ENCODE measurements around the gene TRAPPC11.

TRAPPC11 gene

DNA sequence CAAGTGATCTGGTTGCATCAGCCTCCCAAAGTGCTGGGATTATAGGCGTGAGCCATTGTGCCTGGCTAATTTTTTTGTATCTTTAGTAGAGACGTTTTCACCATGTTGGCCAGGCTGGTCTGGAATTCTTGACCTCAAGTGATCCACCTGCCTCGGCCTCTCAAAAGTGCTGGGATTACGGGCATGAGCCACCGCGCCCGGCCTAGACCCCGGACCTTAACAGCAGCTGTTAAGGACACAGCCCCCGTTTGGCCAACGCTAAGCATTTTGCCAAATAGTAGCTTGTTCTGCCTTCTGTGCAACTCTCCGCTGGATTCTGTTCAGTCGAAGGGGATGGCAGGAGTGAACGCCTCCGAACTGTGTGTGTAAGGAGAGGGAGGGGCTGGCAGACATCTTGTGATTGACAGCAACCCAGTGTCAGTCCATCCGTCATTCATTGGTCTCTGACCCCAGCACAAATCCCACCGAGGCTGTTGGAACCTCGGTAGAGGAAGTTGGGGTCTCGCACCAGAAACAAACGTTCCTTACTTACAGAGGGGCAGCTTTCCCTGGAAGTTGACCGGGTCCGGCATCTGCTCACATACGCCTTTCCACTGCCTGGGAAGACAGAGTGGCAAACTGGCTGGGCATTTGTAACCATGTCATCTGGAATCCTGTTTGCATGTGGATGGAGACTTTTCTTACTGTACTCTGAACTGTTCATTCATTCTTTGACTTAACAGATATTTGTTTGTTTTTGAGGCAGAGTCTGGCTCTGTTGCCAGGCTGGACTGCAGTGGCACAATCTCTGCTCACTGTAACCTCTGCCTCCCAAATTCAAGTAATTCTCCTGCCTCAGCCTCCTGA, 69.4 kb downstream of the TRAPPC11 start:
- H3K27me3 ChIP-seq (ENCODE audit: control insufficient read depth in 1 of 2, insufficient read depth in 1 of 2, low read length in 2 of 2) = peaks cover 3 to 11% of the 10 kb centered on the region in 2 experiments
- no peak overlapping the region for H3K14ac ChIP-seq (ENCODE audit: low read length in 2 of 2)
- H3K9me3 ChIP-seq (ENCODE audit: control insufficient read depth, low read length) = no peaks in the 10 kb centered on the region
- H2BK120ac ChIP-seq (ENCODE audit: low read depth, low read length) = no peak overlapping the region
- no peak overlapping the region for H3K4me3 ChIP-seq (ENCODE audit: insufficient read depth in 1 of 2, low read depth in 1 of 2, low read length in 2 of 2)
- H3K9ac ChIP-seq (ENCODE audit: low read length) = no peak overlapping the region
- no peak overlapping the region for H3K4me2 ChIP-seq (ENCODE audit: low read length, poor library complexity, severe bottlenecking)
- H3K36me3 ChIP-seq (ENCODE audit: control insufficient read depth in 1 of 2, insufficient read depth in 2 of 2, low read depth in 1 of 2, low read length in 2 of 2) = no peaks in the 10 kb centered on the region
- no peak overlapping the region for H3K23ac ChIP-seq (ENCODE audit: low read length in 2 of 2)
- H3K79me1 ChIP-seq (replicated peaks; ENCODE audit: low read length, poor library complexity, severe bottlenecking) = no peaks in the 10 kb centered on the region
- peaks cover 4% of the 10 kb centered on the region for H3K4me1 ChIP-seq (ENCODE audit: control insufficient read depth, insufficient read depth, low read depth, low read length)
- no peak overlapping the region for H3K18ac ChIP-seq (ENCODE audit: low read depth in 1 of 2, low read length in 2 of 2)
- H2BK12ac ChIP-seq (ENCODE audit: low read length in 2 of 2) = no peak overlapping the region
- 91% methylated on average over 22 of the region's 22 CpGs for WGBS
- no peak overlapping the region for H3K4ac ChIP-seq (ENCODE audit: low read depth in 1 of 2, low read length in 2 of 2)
- H2AFZ ChIP-seq (ENCODE audit: low read depth, low read length) = peak overlapping the region; percentile 1
- H2BK15ac ChIP-seq (ENCODE audit: low read depth, poor library complexity, severe bottlenecking) = no peak overlapping the region
- no peak for DNase-seq
- no peak overlapping the region for H4K91ac ChIP-seq (ENCODE audit: low read length)
- no peak overlapping the region for H3K27ac ChIP-seq (ENCODE audit: low read length, poor library complexity, severe bottlenecking)
- H2BK5ac ChIP-seq (ENCODE audit: low read depth, low read length, poor library complexity, severe bottlenecking) = no peak overlapping the region
- no peak overlapping the region for H2AK5ac ChIP-seq (ENCODE audit: low read length, severe bottlenecking)
- H4K8ac ChIP-seq (ENCODE audit: low read length) = no peak overlapping the region

DNA sequence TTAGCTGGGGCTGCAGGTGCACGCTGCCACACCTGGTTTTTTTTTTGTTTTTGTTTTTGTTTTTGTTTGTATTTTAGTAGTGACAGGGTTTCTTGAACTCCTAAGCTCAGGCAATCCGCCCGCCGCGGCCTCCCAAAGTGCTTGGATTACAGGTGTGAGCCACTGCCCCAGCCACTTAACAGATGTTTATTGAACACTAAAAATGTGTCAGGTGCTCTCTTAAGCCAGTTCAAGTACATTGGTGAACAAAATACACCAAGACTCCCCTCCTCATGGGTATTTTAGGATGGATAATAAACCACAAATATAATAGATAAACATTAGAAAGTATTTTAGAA, 69.9 kb downstream of the TRAPPC11 start:
- H4K8ac ChIP-seq (ENCODE audit: low read length) = no peak overlapping the region
- no peak overlapping the region for H3K9ac ChIP-seq (ENCODE audit: low read length)
- H4K91ac ChIP-seq (ENCODE audit: low read length) = no peak overlapping the region
- no peak overlapping the region for H2BK120ac ChIP-seq (ENCODE audit: low read depth, low read length)
- no peak overlapping the region for H3K18ac ChIP-seq (ENCODE audit: low read depth in 1 of 2, low read length in 2 of 2)
- H3K23ac ChIP-seq (ENCODE audit: low read length in 2 of 2) = no peak overlapping the region
- no peaks in the 10 kb centered on the region for H3K9me3 ChIP-seq (ENCODE audit: control insufficient read depth, low read length)
- no peak for DNase-seq
- no peak overlapping the region for H3K27ac ChIP-seq (ENCODE audit: low read length, poor library complexity, severe bottlenecking)
- H3K4me1 ChIP-seq (ENCODE audit: control insufficient read depth, insufficient read depth, low read depth, low read length) = peaks cover 4% of the 10 kb centered on the region
- H3K4ac ChIP-seq (ENCODE audit: low read depth in 1 of 2, low read length in 2 of 2) = no peak overlapping the region
- no peak overlapping the region for H2AFZ ChIP-seq (ENCODE audit: low read depth, low read length)
- no peak overlapping the region for H3K4me3 ChIP-seq (ENCODE audit: insufficient read depth in 1 of 2, low read depth in 1 of 2, low read length in 2 of 2)
- H3K4me2 ChIP-seq (ENCODE audit: low read length, poor library complexity, severe bottlenecking) = no peak overlapping the region
- H2BK15ac ChIP-seq (ENCODE audit: low read depth, poor library complexity, severe bottlenecking) = no peak overlapping the region
- H2AK5ac ChIP-seq (ENCODE audit: low read length, severe bottlenecking) = no peak overlapping the region
- WGBS = 91% methylated on average over 5 of the region's 5 CpGs
- H3K36me3 ChIP-seq (ENCODE audit: control insufficient read depth in 1 of 2, insufficient read depth in 2 of 2, low read depth in 1 of 2, low read length in 2 of 2) = no peaks in the 10 kb centered on the region
- no peak overlapping the region for H3K14ac ChIP-seq (ENCODE audit: low read length in 2 of 2)
- H3K79me1 ChIP-seq (replicated peaks; ENCODE audit: low read length, poor library complexity, severe bottlenecking) = no peaks in the 10 kb centered on the region
- H2BK5ac ChIP-seq (ENCODE audit: low read depth, low read length, poor library complexity, severe bottlenecking) = no peak overlapping the region
- H3K27me3 ChIP-seq (ENCODE audit: control insufficient read depth in 1 of 2, insufficient read depth in 1 of 2, low read length in 2 of 2) = peaks cover 3 to 13% of the 10 kb centered on the region in 2 experiments
- H2BK12ac ChIP-seq (ENCODE audit: low read length in 2 of 2) = no peak overlapping the region

DNA sequence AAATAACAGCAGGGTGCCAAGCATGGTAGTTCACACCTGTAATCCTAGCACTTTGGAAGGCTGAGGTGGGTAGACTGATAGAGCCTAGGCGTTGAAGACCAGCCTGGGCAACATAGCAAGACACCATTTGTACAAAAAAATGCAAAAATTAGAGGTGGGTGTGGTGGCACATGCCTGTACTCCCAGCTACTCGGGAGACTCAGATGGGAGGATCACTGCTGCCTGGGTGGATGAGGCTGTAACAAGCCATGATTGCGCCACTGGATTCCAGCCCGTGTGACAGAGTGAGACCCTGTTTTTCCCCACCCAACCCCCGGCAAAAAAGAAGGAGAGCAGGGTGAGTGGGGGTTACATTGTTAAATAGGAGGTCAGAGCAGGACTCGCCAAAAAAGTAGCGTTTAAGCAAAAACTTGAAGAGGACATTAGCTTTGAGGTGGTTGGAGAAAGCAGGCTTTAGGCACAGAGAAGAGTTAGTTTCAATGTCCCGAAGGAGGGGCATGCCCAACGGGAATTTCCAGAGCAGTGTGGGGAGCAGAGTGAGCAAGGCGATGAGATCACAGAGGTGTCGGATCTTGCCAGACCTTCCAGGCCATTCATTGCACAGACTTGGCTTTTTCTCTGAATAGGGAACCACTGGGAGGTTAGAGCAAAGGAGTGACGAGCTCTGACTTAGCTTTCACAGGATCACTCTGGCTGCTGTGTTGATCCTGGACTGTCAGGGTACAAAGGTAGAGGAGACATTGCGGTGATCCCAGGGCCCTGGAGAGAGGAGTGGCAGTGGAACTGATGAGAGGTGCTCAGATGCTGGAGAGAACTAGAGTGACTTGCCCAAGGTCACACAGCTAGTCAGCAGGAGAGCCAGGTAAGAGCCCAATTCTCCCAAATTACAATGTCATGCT, 70.6 kb downstream of the TRAPPC11 start:
- Histone ChIP-seq H4K91ac (ENCODE audit: low read length) (no peak overlapping the region), H3K4me1 (ENCODE audit: control insufficient read depth, insufficient read depth, low read depth, low read length) (peaks cover 4% of the 10 kb centered on the region), H3K4me3 (ENCODE audit: insufficient read depth in 1 of 2, low read depth in 1 of 2, low read length in 2 of 2) (no peak overlapping the region), H2AFZ (ENCODE audit: low read depth, low read length) (no peak overlapping the region), H3K27ac (ENCODE audit: low read length, poor library complexity, severe bottlenecking) (no peak overlapping the region), H2BK120ac (ENCODE audit: low read depth, low read length) (no peak overlapping the region), H3K9ac (ENCODE audit: low read length) (peak overlapping the region; percentile 29), H3K14ac (ENCODE audit: low read length in 2 of 2) (no peak overlapping the region), H2BK12ac (ENCODE audit: low read length in 2 of 2) (no peak overlapping the region), H3K4me2 (ENCODE audit: low read length, poor library complexity, severe bottlenecking) (no peak overlapping the region), H3K79me1 (replicated peaks; ENCODE audit: low read length, poor library complexity, severe bottlenecking) (no peaks in the 10 kb centered on the region), H2AK5ac (ENCODE audit: low read length, severe bottlenecking) (no peak overlapping the region), H3K36me3 (ENCODE audit: control insufficient read depth in 1 of 2, insufficient read depth in 2 of 2, low read depth in 1 of 2, low read length in 2 of 2) (no peaks in the 10 kb centered on the region), H2BK15ac (ENCODE audit: low read depth, poor library complexity, severe bottlenecking) (no peak overlapping the region), H2BK5ac (ENCODE audit: low read depth, low read length, poor library complexity, severe bottlenecking) (no peak overlapping the region), H3K27me3 (ENCODE audit: control insufficient read depth in 1 of 2, insufficient read depth in 1 of 2, low read length in 2 of 2) (peaks cover 3 to 13% of the 10 kb centered on the region in 2 experiments), H3K4ac (ENCODE audit: low read depth in 1 of 2, low read length in 2 of 2) (no peak overlapping the region), H3K9me3 (ENCODE audit: control insufficient read depth, low read length) (no peaks in the 10 kb centered on the region), H3K18ac (ENCODE audit: low read depth in 1 of 2, low read length in 2 of 2) (no peak overlapping the region), H4K8ac (ENCODE audit: low read length) (no peak overlapping the region), H3K23ac (ENCODE audit: low read length in 2 of 2) (no peak overlapping the region)
- peak; percentile 7 for DNase-seq
- WGBS = 73% methylated on average over 12 of the region's 13 CpGs

- Histone ChIP-seq H3K27me3 (ENCODE audit: control insufficient read depth in 1 of 2, insufficient read depth in 1 of 2, low read length in 2 of 2) (peaks cover 3 to 13% of the 10 kb centered on the region in 2 experiments), H2AK5ac (ENCODE audit: low read length, severe bottlenecking) (no peak overlapping the region), H4K91ac (ENCODE audit: low read length) (no peak overlapping the region), H3K27ac (ENCODE audit: low read length, poor library complexity, severe bottlenecking) (no peak overlapping the region), H3K4me3 (ENCODE audit: insufficient read depth in 1 of 2, low read depth in 1 of 2, low read length in 2 of 2) (no peak overlapping the region), H3K4me1 (ENCODE audit: control insufficient read depth, insufficient read depth, low read depth, low read length) (peaks cover 4% of the 10 kb centered on the region), H2AFZ (ENCODE audit: low read depth, low read length) (no peak overlapping the region), H2BK5ac (ENCODE audit: low read depth, low read length, poor library complexity, severe bottlenecking) (no peak overlapping the region), H3K23ac (ENCODE audit: low read length in 2 of 2) (no peak overlapping the region), H3K79me1 (replicated peaks; ENCODE audit: low read length, poor library complexity, severe bottlenecking) (no peaks in the 10 kb centered on the region), H3K4me2 (ENCODE audit: low read length, poor library complexity, severe bottlenecking) (no peak overlapping the region), H3K4ac (ENCODE audit: low read depth in 1 of 2, low read length in 2 of 2) (no peak overlapping the region), H3K18ac (ENCODE audit: low read depth in 1 of 2, low read length in 2 of 2) (no peak overlapping the region), H2BK15ac (ENCODE audit: low read depth, poor library complexity, severe bottlenecking) (no peak overlapping the region), H3K36me3 (ENCODE audit: control insufficient read depth in 1 of 2, insufficient read depth in 2 of 2, low read depth in 1 of 2, low read length in 2 of 2) (no peaks in the 10 kb centered on the region), H3K9ac (ENCODE audit: low read length) (no peak overlapping the region), H3K14ac (ENCODE audit: low read length in 2 of 2) (no peak overlapping the region), H2BK12ac (ENCODE audit: low read length in 2 of 2) (no peak overlapping the region), H2BK120ac (ENCODE audit: low read depth, low read length) (no peak overlapping the region), H4K8ac (ENCODE audit: low read length) (no peak overlapping the region), H3K9me3 (ENCODE audit: control insufficient read depth, low read length) (no peaks in the 10 kb centered on the region)
- no peak for DNase-seq
- 90% methylated on average over 8 of the region's 8 CpGs for WGBS
Observed at GRCh38 chr4:183732296-183732695, 73.2 kb downstream of the TRAPPC11 start.

All from mesenchymal stem cell (in vitro differentiated cells and primary cell).